Endodermal cell (in vitro differentiated cells): Measurements from ENCODE around the gene TMEM63A. TPM values are rescaled to one million over a fixed set of nuclear protein-coding genes. Genes with fewer than 3 reads are reported as not detected.

ENCODE experiments used
- microRNA-seq: library from miRNA; unstranded; fragments of <30 nt; microRNA quantifications from one replicate; pipeline ENCODE4 v1.2.0, GENCODE V29; 2020; ENCODE audit warnings: borderline microRNAs expressed
- total RNA-seq, 2 donors: library from RNA; stranded (reverse); fragmentation: NEBNext Ultra II Directional in 1 of 2; extraction: Animal tissue kit (Norgen Biotek cat#: 25700) in 1 of 2; gene quantifications; 2 replicates in 1 of 2; 3 replicates in 1 of 2; pipeline ENCODE4 v1.2.1, GENCODE V29; 2021

The TMEM63A gene
- total RNA-seq, 2 donors from 2014 or later, result 194 to 232 TPM

Small RNAs within 50 kb of the gene (microRNA-seq; reads per million reads assigned to microRNA genes)
- gene MIR6741, result 0.44 reads per million

Other genes starting within 250 kb of the TMEM63A start
- gene ENAH, start 229.3 kb downstream of the TMEM63A start, total RNA-seq, result 100 to 1,000 TPM; 263 to 267 TPM
- gene SRP9, start 104.6 kb downstream of the TMEM63A start, total RNA-seq, result 100 to 1,000 TPM; 286 to 319 TPM
- 10 to 100 TPM; 49.2 to 84.1 TPM for gene EPHX1, start 72.3 kb downstream of the TMEM63A start, total RNA-seq
- 100 to 1,000 TPM in 1 of 2 donors, 10 to 100 TPM in 1; 76.0 to 660 TPM for gene LEFTY1, start 6.8 kb upstream of the TMEM63A start, total RNA-seq
- 100 to 1,000 TPM in 1 of 2 donors, 10 to 100 TPM in 1; 94.5 to 101 TPM for gene PYCR2, start 41.9 kb upstream of the TMEM63A start, total RNA-seq
- gene LEFTY2, start 58.8 kb upstream of the TMEM63A start, total RNA-seq, result 100 to 1,000 TPM; 272 to 938 TPM
- 10 to 100 TPM; 19.0 to 21.6 TPM for gene SDE2, start 117.0 kb upstream of the TMEM63A start, total RNA-seq
- gene H3-3A, start 180.3 kb upstream of the TMEM63A start, total RNA-seq, result 100 to 1,000 TPM; 733 to 829 TPM